GM12878 (cell line): ENCODE results near the gene METRNL. TPM values are rescaled to one million over a fixed set of nuclear protein-coding genes. Genes with fewer than 3 reads are reported as not detected.

Experiments
- ATAC-seq: fragments of 200-7000 bp; cut with Tn5 transposase; 3 replicates; pipeline ENCODE4 v1.9.1; 2020; ENCODE audit warnings: mild to moderate bottlenecking, moderate library complexity
- BruUV-seq: library from RNA; stranded (reverse); fragments of 400-500 nt; replicated peaks from 2 replicates; lab custom pipeline; 2021; lab: Mats Ljungman, UMichigan
- CTCF ChIA-PET: fragments of 300-600 bp; sonication (Branson Sonifier 250); formaldehyde crosslinking; extraction: SDS; loops from one replicate; lab custom pipeline; 2021; ENCODE audit warnings: inconsistent platforms; lab: Yijun Ruan, JAX
- POLR2A ChIA-PET: fragments of 350-600 bp; formaldehyde crosslinking; extraction: SDS; loops from one replicate; lab custom pipeline; 2021; ENCODE audit warnings: inconsistent platforms; lab: Charles Lee
- RAD21 ChIA-PET: fragments of 300-600 bp; sonication (Branson Sonifier 250); formaldehyde crosslinking; loops from one replicate; lab custom pipeline; 2023; ENCODE audit warnings: antibody characterized with exemption; ENCODE audit not compliant: unreplicated experiment; lab: Charles Lee
- SMC1A ChIA-PET: fragments of 300-600 bp; sonication (Branson Sonifier 250); formaldehyde crosslinking; loops from one replicate; lab custom pipeline; 2023; ENCODE audit not compliant: unreplicated experiment, uncharacterized antibody; lab: Charles Lee
- DNase-seq: peaks from one replicate; pipeline ENCODE4 v3.0.0-alpha.2; 2011; ENCODE audit warnings: low read depth, low spot score
- FAIRE-seq: peaks from 3 replicates; lab custom pipeline; 2011; peaks lifted over from hg19 to GRCh38; lab: Jason Lieb, UNC
- H2AFZ ChIP-seq: 2 replicates; pipeline ENCODE4 v1.6.0; 2011; ENCODE audit warnings: low read depth, low read length, control low read depth; ENCODE audit not compliant: control insufficient read depth
- H3K27ac ChIP-seq: 2 replicates; pipeline ENCODE4 v1.5.1; 2011; ENCODE audit warnings: control low read depth; ENCODE audit not compliant: control insufficient read depth, insufficient read depth
- H3K27me3 ChIP-seq, 2 experiments: replicated peaks in 1 of 2; 2 replicates each; pipeline versions ENCODE4 v1.6.0 to v1.6.1; 2011; ENCODE audit warnings: low read length in 1 of 2; ENCODE audit not compliant: control insufficient read depth in 2 of 2, insufficient read depth in 2 of 2
- H3K36me3 ChIP-seq, 2 experiments: 2 replicates each; pipeline ENCODE4 v1.5.1; 2011; ENCODE audit warnings: low read length in 1 of 2; ENCODE audit not compliant: control insufficient read depth in 2 of 2, insufficient read depth in 2 of 2
- H3K4me1 ChIP-seq: 2 replicates; pipeline ENCODE4 v1.6.1; 2011; ENCODE audit warnings: mild to moderate bottlenecking, low read length, moderate library complexity, mixed read lengths; ENCODE audit not compliant: control insufficient read depth, insufficient read depth
- H3K4me2 ChIP-seq: 2 replicates; pipeline ENCODE4 v1.6.0; 2011; ENCODE audit warnings: control low read depth; ENCODE audit not compliant: control insufficient read depth, insufficient read depth
- H3K4me3 ChIP-seq: fragments of 200-600 bp; sonication (generic); 2 replicates; pipeline ENCODE4 v1.5.1; 2016
- H3K79me2 ChIP-seq: 2 replicates; pipeline ENCODE4 v1.6.0; 2011; ENCODE audit warnings: low read length; ENCODE audit not compliant: control insufficient read depth, insufficient read depth
- H3K9ac ChIP-seq: 2 replicates; pipeline ENCODE4 v1.8.0; 2011; ENCODE audit warnings: low read length, control low read depth, mixed read lengths; ENCODE audit not compliant: control insufficient read depth, insufficient read depth
- H3K9me3 ChIP-seq: replicated peaks from 3 replicates; pipeline ENCODE4 v1.5.1; 2011; ENCODE audit warnings: mild to moderate bottlenecking, low read length; ENCODE audit not compliant: control insufficient read depth, insufficient read depth
- H4K20me1 ChIP-seq: 2 replicates; pipeline ENCODE4 v1.6.0; 2011; ENCODE audit not compliant: control insufficient read depth, insufficient read depth
- BRCA1 ChIP-seq: IDR thresholded peaks from 2 replicates; pipeline ENCODE4 v1.6.1; 2011; ENCODE audit warnings: low read depth, low read length, improper control_type of control experiment
- CHD2 ChIP-seq: IDR thresholded peaks from 2 replicates; pipeline ENCODE4 v1.6.1; 2011; ENCODE audit warnings: low read depth, low read length, improper control_type of control experiment, borderline replicate concordance
- FOXK2 ChIP-seq: fragments of 450-650 bp; IDR thresholded peaks from 2 replicates; pipeline ENCODE4 v1.6.1; 2017; ENCODE audit warnings: mild to moderate bottlenecking, moderate library complexity
- GABPA ChIP-seq: IDR thresholded peaks from 2 replicates; pipeline ENCODE4 v1.6.1; 2014; ENCODE audit warnings: antibody characterized with exemption, low read depth, mild to moderate bottlenecking, inconsistent platforms
- KDM1A ChIP-seq: fragments of 200-600 bp; sonication (generic); IDR thresholded peaks from 2 replicates; pipeline ENCODE4 v1.6.1; 2016; ENCODE audit warnings: borderline replicate concordance
- RB1 ChIP-seq: fragments of 450-650 bp; formaldehyde crosslinking; IDR thresholded peaks from 2 replicates; pipeline ENCODE4 v1.6.1; 2017; ENCODE audit warnings: mild to moderate bottlenecking, borderline replicate concordance
- RBBP5 ChIP-seq: fragments of 200-600 bp; sonication (generic); conservative IDR thresholded peaks from 2 replicates; pipeline ENCODE4 v1.6.1; 2016
- RELA ChIP-seq: fragments of 450-650 bp; IDR thresholded peaks from 2 replicates; pipeline ENCODE4 v1.8.0; 2014; ENCODE audit warnings: borderline replicate concordance; ENCODE audit not compliant: partially characterized antibody
- SRF ChIP-seq, 2 experiments: IDR thresholded peaks; 2 replicates each; pipeline ENCODE4 v1.6.1; 2011; ENCODE audit warnings: low read depth in 2 of 2, low read length in 2 of 2, mild to moderate bottlenecking in 1 of 2, moderate library complexity in 1 of 2
- WGBS: methylation state at CpG from one replicate; pipeline ENCODE4 v1.1.6; 2016; ENCODE audit warnings: low lambda C conversion rate; ENCODE audit not compliant: insufficient replicate concordance, insufficient coverage; ENCODE audit errors: missing lambda C conversion rate; 5-methylcytosine and 5-hydroxymethylcytosine counted together
- in situ Hi-C: fragments of 300-500 bp; cut with MboI; formaldehyde crosslinking; loops from 9 replicates; pipeline ENCODE4 v1.14.3; 2018; ENCODE audit warnings: mixed read lengths
- intact Hi-C: fragments of 100-400 bp; cut with micrococcal nuclease; formaldehyde crosslinking; loops from one replicate; pipeline ENCODE4 v1.14.2; 2022; ENCODE audit not compliant: unreplicated experiment
- polyA plus RNA-seq, 11 experiments: library from polyadenylated mRNA; depleted of rRNA in 4 of 11; unstranded in 6 of 11; stranded (reverse) in 5 of 11; fragments of >200 nt; fragmentation: Nextera tagmentation in 4 of 11; fragmentation: Illumina TruSeq in 1 of 11; extraction: Ambion mirVana in 4 of 11; extraction: Trizol in 1 of 11; gene quantifications; 1 replicate in 1 of 11; 2 replicates in 10 of 11; pipeline versions ENCODE4 v1.2.1 to v1.2.3, GENCODE V29; 2011 to 2016; ENCODE audit warnings: inconsistent platforms in 2 of 11, missing spikeins in 2 of 11, low read depth in 1 of 11
- total RNA-seq, 4 experiments: library from RNA; depleted of rRNA in 3 of 4; stranded (reverse); fragments of >200 nt in 3 of 4; fragmentation: Illumina TruSeq in 1 of 4; extraction: Trizol in 1 of 4; gene quantifications; 2 replicates each; pipeline versions ENCODE4 v1.2.1 to v1.2.3, GENCODE V29; 2013 to 2021
- TF ChIP-seq, protein P1 (sequence below): IDR thresholded peaks from 2 replicates; pipeline ENCODE4 v1.6.1; 2012; ENCODE audit warnings: low read depth, low read length, improper control_type of control experiment
- TF ChIP-seq, protein P2 (sequence below): IDR thresholded peaks from 2 replicates; pipeline ENCODE4 v1.6.1; 2011; ENCODE audit warnings: borderline replicate concordance, low read depth, mild to moderate bottlenecking, moderate library complexity, mixed read lengths, low read length; ENCODE audit not compliant: insufficient read depth; ENCODE audit errors: extremely low read length
- TF ChIP-seq, protein P3 (sequence below): IDR thresholded peaks from 2 replicates; pipeline ENCODE4 v1.6.1; 2012; ENCODE audit warnings: low read length, inconsistent platforms

METRNL gene
- total and polyA plus RNA-seq, 10 of the 15 experiments (the other 5 are each of a cell fraction or from before 2014, with no cell fraction given) = 0.05 to 3.7 (median 0.48) TPM; not detected in 2

DNA sequence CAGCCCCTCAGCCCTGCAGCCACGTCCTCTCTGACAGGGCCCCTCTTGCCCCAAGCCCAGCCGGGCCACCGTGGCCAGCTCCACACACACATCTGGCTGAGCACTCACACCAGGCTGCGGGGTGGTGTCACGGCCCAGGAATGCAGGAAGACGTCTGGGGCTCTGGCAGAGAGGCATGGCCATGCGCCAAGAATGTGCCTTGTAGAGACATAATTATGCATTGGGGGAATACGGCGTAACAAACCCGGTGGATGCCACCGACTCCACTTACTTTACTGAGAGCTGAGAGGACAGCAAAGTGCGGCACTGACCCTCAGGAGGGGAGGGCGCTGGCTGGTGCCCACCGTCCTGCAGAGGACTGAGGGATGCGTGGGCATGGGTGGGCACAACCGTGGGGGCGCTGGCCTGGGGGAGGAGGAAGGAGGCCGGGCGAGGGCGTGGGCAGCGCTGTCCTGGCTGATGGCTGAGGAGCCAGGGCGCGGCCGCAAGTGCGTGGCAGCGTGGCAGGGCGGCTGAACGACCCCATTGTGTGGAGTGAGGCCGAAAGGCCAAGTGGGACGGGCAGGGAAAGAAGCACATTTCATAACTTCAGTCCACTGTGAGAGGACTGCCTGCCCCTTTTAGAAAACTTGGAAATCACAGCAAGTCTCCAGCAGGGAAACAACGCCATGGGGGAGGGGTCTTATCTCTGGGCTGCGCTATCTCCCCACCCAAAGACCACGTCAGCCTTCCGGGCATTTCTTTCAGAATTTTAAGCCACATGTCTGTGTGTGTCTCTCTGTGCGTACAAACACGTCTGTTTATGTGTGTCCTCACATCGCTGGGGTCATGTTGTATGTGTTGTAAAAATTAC lies 30.6 kb downstream of the METRNL start:
- ChIA-PET SMC1A (no interaction called here), CTCF (no interaction called here), POLR2A (no interaction called here), RAD21 (no interaction called here)
- H3K27me3 ChIP-seq = no peaks in the 10 kb centered on the region
- H3K36me3 ChIP-seq = no peaks in the 10 kb centered on the region
- ATAC-seq (no peak), DNase-seq (no peak), FAIRE-seq (no peak)
- in situ Hi-C loops (no loop called here), intact Hi-C loops (no loop called here)
- H3K9ac ChIP-seq = no peak overlapping the region
- H3K27ac ChIP-seq = no peak overlapping the region
- no TSS peak for BruUV-seq
- H2AFZ ChIP-seq = no peak overlapping the region
- no peak overlapping the region for H3K4me2 ChIP-seq
- WGBS = 46% methylated on average over 37 of the region's 37 CpGs
- H3K4me1 ChIP-seq = no peaks in the 10 kb centered on the region
- H3K9me3 ChIP-seq = no peaks in the 10 kb centered on the region; the same call in 2 of the 3 replicates
- TF ChIP-seq RBBP5 = no peak
- TF ChIP-seq, protein P1, sequence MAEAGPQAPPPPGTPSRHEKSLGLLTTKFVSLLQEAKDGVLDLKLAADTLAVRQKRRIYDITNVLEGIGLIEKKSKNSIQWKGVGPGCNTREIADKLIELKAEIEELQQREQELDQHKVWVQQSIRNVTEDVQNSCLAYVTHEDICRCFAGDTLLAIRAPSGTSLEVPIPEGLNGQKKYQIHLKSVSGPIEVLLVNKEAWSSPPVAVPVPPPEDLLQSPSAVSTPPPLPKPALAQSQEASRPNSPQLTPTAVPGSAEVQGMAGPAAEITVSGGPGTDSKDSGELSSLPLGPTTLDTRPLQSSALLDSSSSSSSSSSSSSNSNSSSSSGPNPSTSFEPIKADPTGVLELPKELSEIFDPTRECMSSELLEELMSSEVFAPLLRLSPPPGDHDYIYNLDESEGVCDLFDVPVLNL = no peak
- no peaks in the 10 kb centered on the region for H4K20me1 ChIP-seq
- H3K4me3 ChIP-seq = no peak overlapping the region
- no peaks in the 10 kb centered on the region for H3K79me2 ChIP-seq

DNA sequence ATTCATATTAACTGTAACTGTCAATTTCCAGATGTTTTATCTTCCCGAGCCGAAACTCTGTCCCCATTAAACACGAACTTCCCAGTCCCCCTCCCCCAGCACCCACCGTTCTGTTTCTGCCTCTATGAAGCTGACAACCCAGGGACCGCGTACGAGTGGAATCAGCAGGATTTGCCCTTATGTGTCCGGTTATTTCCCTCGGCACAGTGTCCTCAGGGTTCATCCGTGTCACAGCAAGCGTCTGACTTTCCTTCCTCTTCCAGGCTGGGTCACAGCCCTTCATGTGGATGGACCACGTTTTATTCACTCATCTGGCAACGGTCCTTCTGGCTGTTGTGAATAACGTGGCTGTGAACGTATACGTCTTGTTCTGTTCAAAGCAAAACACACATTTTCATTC lies 31.3 kb downstream of the METRNL start:
- ATAC-seq (no peak), FAIRE-seq (no peak), DNase-seq (no peak)
- H2AFZ ChIP-seq = no peak overlapping the region
- no peaks in the 10 kb centered on the region for H4K20me1 ChIP-seq
- SMC1A ChIA-PET = no interaction called here
- 58% methylated on average over 16 of the region's 16 CpGs for WGBS
- no peaks in the 10 kb centered on the region for H3K27me3 ChIP-seq
- RAD21 ChIA-PET = no interaction called here
- CTCF ChIA-PET = no interaction called here
- H3K4me2 ChIP-seq = no peak overlapping the region
- no peak overlapping the region for H3K9ac ChIP-seq
- H3K36me3 ChIP-seq = no peaks in the 10 kb centered on the region
- H3K79me2 ChIP-seq = no peaks in the 10 kb centered on the region
- no peaks in the 10 kb centered on the region; the same call in 2 of the 3 replicates for H3K9me3 ChIP-seq
- POLR2A ChIA-PET = no interaction called here
- in situ Hi-C loops = no loop called here
- no peak overlapping the region for H3K27ac ChIP-seq
- intact Hi-C loops = no loop called here
- no TSS peak for BruUV-seq
- no peaks in the 10 kb centered on the region for H3K4me1 ChIP-seq
- H3K4me3 ChIP-seq = no peak overlapping the region
- TF ChIP-seq RELA (no peak), CHD2 (no peak), KDM1A (no peak), SRF (IDR thresholded peaks at IDR 0.05; ENCODE audit: low read depth in 2 of 2, low read length in 2 of 2) (no peak), BRCA1 (no peak), GABPA (no peak), FOXK2 (no peak), RB1 (no peak)
- TF ChIP-seq, protein P2, sequence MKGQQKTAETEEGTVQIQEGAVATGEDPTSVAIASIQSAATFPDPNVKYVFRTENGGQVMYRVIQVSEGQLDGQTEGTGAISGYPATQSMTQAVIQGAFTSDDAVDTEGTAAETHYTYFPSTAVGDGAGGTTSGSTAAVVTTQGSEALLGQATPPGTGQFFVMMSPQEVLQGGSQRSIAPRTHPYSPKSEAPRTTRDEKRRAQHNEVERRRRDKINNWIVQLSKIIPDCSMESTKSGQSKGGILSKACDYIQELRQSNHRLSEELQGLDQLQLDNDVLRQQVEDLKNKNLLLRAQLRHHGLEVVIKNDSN = no peak
- TF ChIP-seq, protein P3, sequence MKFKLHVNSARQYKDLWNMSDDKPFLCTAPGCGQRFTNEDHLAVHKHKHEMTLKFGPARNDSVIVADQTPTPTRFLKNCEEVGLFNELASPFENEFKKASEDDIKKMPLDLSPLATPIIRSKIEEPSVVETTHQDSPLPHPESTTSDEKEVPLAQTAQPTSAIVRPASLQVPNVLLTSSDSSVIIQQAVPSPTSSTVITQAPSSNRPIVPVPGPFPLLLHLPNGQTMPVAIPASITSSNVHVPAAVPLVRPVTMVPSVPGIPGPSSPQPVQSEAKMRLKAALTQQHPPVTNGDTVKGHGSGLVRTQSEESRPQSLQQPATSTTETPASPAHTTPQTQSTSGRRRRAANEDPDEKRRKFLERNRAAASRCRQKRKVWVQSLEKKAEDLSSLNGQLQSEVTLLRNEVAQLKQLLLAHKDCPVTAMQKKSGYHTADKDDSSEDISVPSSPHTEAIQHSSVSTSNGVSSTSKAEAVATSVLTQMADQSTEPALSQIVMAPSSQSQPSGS = no peak
